Urothelium cell line (cell line): ENCODE results near the gene FBXW11.
"Not testable (repeated sequence)": the region's sequence is repeated elsewhere in the genome, so short reads cannot be mapped to it uniquely, and the experiment has no call there.

Experiments
- DNase-seq: peaks from one replicate; pipeline ENCODE4 v3.0.0; 2011; ENCODE audit warnings: low spot score, mixed read lengths
- FAIRE-seq: peaks from 2 replicates; lab custom pipeline; 2011; peaks lifted over from hg19 to GRCh38; lab: Jason Lieb, UNC

The FBXW11 gene

GRCh38 chr5:171986772-171987171 lies 19.7 kb downstream of the FBXW11 start:
- FAIRE-seq = no peak

GRCh38 chr5:171984748-171985419 lies 21.6 kb downstream of the FBXW11 start:
- no peak for DNase-seq
- FAIRE-seq = no peak

More at GRCh38 chr5:171986772-171987171, 19.7 kb downstream of the FBXW11 start:
- DNase-seq = no peak

GRCh38 chr5:171981847-171982246 lies 24.6 kb downstream of the FBXW11 start:
- no peak for FAIRE-seq

GRCh38 chr5:171980792-171981191 lies 25.6 kb downstream of the FBXW11 start:
- DNase-seq (no peak), FAIRE-seq (no peak)

More at GRCh38 chr5:171981847-171982246, 24.6 kb downstream of the FBXW11 start:
- DNase-seq = no peak

GRCh38 chr5:171979606-171980005 lies 26.8 kb downstream of the FBXW11 start:
- FAIRE-seq = no peak
- DNase-seq = no peak

GRCh38 chr5:171978519-171978918 lies 27.9 kb downstream of the FBXW11 start:
- no peak for DNase-seq
- FAIRE-seq = no peak

- no peak for FAIRE-seq
- DNase-seq = no peak
Measured at GRCh38 chr5:171978016-171978415, 28.4 kb downstream of the FBXW11 start.

GRCh38 chr5:171977244-171977950 lies 29.0 kb downstream of the FBXW11 start:
- not testable (repeated sequence) for FAIRE-seq, DNase-seq

- DNase-seq = no peak
Measured at GRCh38 chr5:171975877-171976667, 30.4 kb downstream of the FBXW11 start.

GRCh38 chr5:171975262-171975876 lies 31.1 kb downstream of the FBXW11 start:
- FAIRE-seq (no peak), DNase-seq (no peak)

More at GRCh38 chr5:171975877-171976667, 30.4 kb downstream of the FBXW11 start:
- FAIRE-seq = no peak

GRCh38 chr5:171970826-171971225 lies 35.6 kb downstream of the FBXW11 start:
- DNase-seq (no peak), FAIRE-seq (no peak)

- no peak for FAIRE-seq
- no peak for DNase-seq
Measured at GRCh38 chr5:171969288-171969880, 37.1 kb downstream of the FBXW11 start.

- DNase-seq (no peak), FAIRE-seq (no peak)
Measured at GRCh38 chr5:171968531-171968930, 37.9 kb downstream of the FBXW11 start.

GRCh38 chr5:171966964-171967363 lies 39.5 kb downstream of the FBXW11 start:
- no peak for FAIRE-seq
- no peak for DNase-seq

- no peak for FAIRE-seq
- no peak for DNase-seq
Measured at GRCh38 chr5:171966270-171966669, 40.2 kb downstream of the FBXW11 start.

GRCh38 chr5:171965745-171966144 lies 40.7 kb downstream of the FBXW11 start:
- DNase-seq (no peak), FAIRE-seq (no peak)

- FAIRE-seq = no peak
- DNase-seq = no peak
Measured at GRCh38 chr5:171963416-171963815, 43.0 kb downstream of the FBXW11 start.

- DNase-seq (no peak), FAIRE-seq (no peak)
Measured at GRCh38 chr5:171961117-171961516, 45.3 kb downstream of the FBXW11 start.

GRCh38 chr5:171957591-171958251 lies 48.7 kb downstream of the FBXW11 start:
- FAIRE-seq = no peak
- DNase-seq = no peak

- DNase-seq = no peak
- FAIRE-seq = no peak
Measured at GRCh38 chr5:171956887-171957495, 49.4 kb downstream of the FBXW11 start.
